CD14-positive monocyte (primary cell): Measurements from ENCODE around the gene NPM1. TPM values are rescaled to one million over a fixed set of nuclear protein-coding genes. Genes with fewer than 3 reads are reported as not detected.

Experiments
- DNase-seq, 3 donors: peaks; one replicate each; pipeline ENCODE4 v3.0.0-alpha.2; 2011 to 2022
- H2AFZ ChIP-seq: 2 replicates; pipeline ENCODE4 v1.6.0; 2012; ENCODE audit warnings: mild to moderate bottlenecking, low read depth, low read length, inconsistent platforms; ENCODE audit not compliant: insufficient read depth, poor library complexity, severe bottlenecking
- H3K27ac ChIP-seq, 2 donors: 1 replicate in 1 of 2; 2 replicates in 1 of 2; pipeline ENCODE4 v1.5.1; 2012 to 2013; ENCODE audit warnings: low read length in 2 of 2, control low read depth in 1 of 2, inconsistent platforms in 1 of 2, low read depth in 1 of 2, mild to moderate bottlenecking in 1 of 2
- H3K27me3 ChIP-seq, 2 donors: one replicate each; pipeline versions ENCODE4 v1.6.0 to v1.6.1; 2011 to 2013; ENCODE audit warnings: low read length in 2 of 2; ENCODE audit not compliant: control insufficient read depth in 2 of 2, insufficient read depth in 2 of 2
- H3K36me3 ChIP-seq, 2 donors: replicated peaks in 1 of 2; 1 replicate in 1 of 2; 2 replicates in 1 of 2; pipeline versions ENCODE4 v1.5.1 to v1.6.1; 2012 to 2013; ENCODE audit warnings: low read length in 2 of 2, control low read depth in 1 of 2, inconsistent platforms in 1 of 2, mild to moderate bottlenecking in 1 of 2; ENCODE audit not compliant: insufficient read depth in 2 of 2, control insufficient read depth in 1 of 2
- H3K4me1 ChIP-seq, 2 donors: 1 replicate in 1 of 2; 2 replicates in 1 of 2; pipeline versions ENCODE4 v1.5.1 to v1.6.1; 2012 to 2013; ENCODE audit warnings: low read length in 2 of 2, control low read depth in 1 of 2, inconsistent platforms in 1 of 2, mild to moderate bottlenecking in 1 of 2, moderate library complexity in 1 of 2; ENCODE audit not compliant: insufficient read depth in 2 of 2, control insufficient read depth in 1 of 2
- H3K4me2 ChIP-seq: replicated peaks from 2 replicates; pipeline ENCODE3; 2012; ENCODE audit warnings: low read length, moderate library complexity, mild to moderate bottlenecking; ENCODE audit not compliant: poor library complexity, severe bottlenecking; ENCODE audit errors: extremely low read depth
- H3K4me3 ChIP-seq, 3 experiments: fragments of 200-600 bp in 1 of 3; sonication (generic) in 1 of 3; replicated peaks in 1 of 3; 1 replicate in 2 of 3; 2 replicates in 1 of 3; pipeline ENCODE4 v1.5.1; 2011 to 2013; ENCODE audit warnings: low read length in 3 of 3, mild to moderate bottlenecking in 3 of 3, control low read depth in 2 of 3, low read depth in 2 of 3, inconsistent platforms in 1 of 3, moderate library complexity in 1 of 3
- H3K79me2 ChIP-seq: 2 replicates; pipeline ENCODE4 v1.6.0; 2012; ENCODE audit warnings: mild to moderate bottlenecking, control low read depth, inconsistent platforms, low read length, moderate library complexity; ENCODE audit not compliant: insufficient read depth
- H3K9ac ChIP-seq: 2 replicates; pipeline ENCODE4 v1.6.0; 2017; ENCODE audit warnings: low read length, mild to moderate bottlenecking; ENCODE audit not compliant: insufficient read depth, poor library complexity, severe bottlenecking
- H3K9me3 ChIP-seq, 2 donors: replicated peaks in 1 of 2; 1 replicate in 1 of 2; 2 replicates in 1 of 2; pipeline versions ENCODE4 v1.5.1 to v1.6.1; 2012 to 2013; ENCODE audit warnings: low read length in 2 of 2, control low read depth in 1 of 2; ENCODE audit not compliant: control insufficient read depth in 1 of 2, insufficient read depth in 1 of 2
- H4K20me1 ChIP-seq: 2 replicates; pipeline ENCODE4 v1.6.0; 2012; ENCODE audit warnings: mild to moderate bottlenecking, low read length, control low read depth, moderate library complexity; ENCODE audit not compliant: insufficient read depth
- H3K27ac Mint-ChIP-seq, 7 donors: one replicate each; pipeline ENCODE4 v1.8.0; 2020; ENCODE audit warnings: mild to moderate bottlenecking in 7 of 7, mixed read lengths in 7 of 7, moderate library complexity in 6 of 7, inconsistent platforms in 2 of 7
- H3K27me3 Mint-ChIP-seq, 3 donors: one replicate each; pipeline ENCODE4 v1.8.0; 2021 to 2022; ENCODE audit warnings: low read depth in 3 of 3, mild to moderate bottlenecking in 3 of 3, mixed read lengths in 3 of 3, moderate library complexity in 3 of 3, inconsistent platforms in 1 of 3
- H3K36me3 Mint-ChIP-seq, 2 donors: one replicate each; pipeline ENCODE4 v1.8.0; 2020; ENCODE audit warnings: mixed read lengths in 2 of 2, inconsistent platforms in 1 of 2, mild to moderate bottlenecking in 1 of 2
- H3K4me1 Mint-ChIP-seq: one replicate; pipeline ENCODE4 v1.8.0; 2020; ENCODE audit warnings: mild to moderate bottlenecking, mixed read lengths
- H3K4me3 Mint-ChIP-seq, 2 donors: one replicate each; pipeline ENCODE4 v1.8.0; 2020; ENCODE audit warnings: mild to moderate bottlenecking in 2 of 2, mixed read lengths in 2 of 2, moderate library complexity in 1 of 2
- H3K9me3 Mint-ChIP-seq, 7 donors: one replicate each; pipeline ENCODE4 v1.8.0; 2020 to 2022; ENCODE audit warnings: mixed read lengths in 7 of 7, mild to moderate bottlenecking in 6 of 7, moderate library complexity in 6 of 7, inconsistent platforms in 2 of 7
- CTCF ChIP-seq: fragments of 200-600 bp; IDR thresholded peaks from one replicate; pipeline ENCODE4 v1.8.0; 2022; ENCODE audit warnings: antibody characterized with exemption, mild to moderate bottlenecking
- whole genome bisulfite sequencing: methylation state at CpG from one replicate; pipeline ENCODE4 v1.1.5; 2013; ENCODE audit warnings: missing lambda C conversion rate; ENCODE audit not compliant: insufficient coverage; 5-methylcytosine and 5-hydroxymethylcytosine counted together
- intact Hi-C, 2 donors: fragments of 100-400 bp; cut with micrococcal nuclease; formaldehyde crosslinking; loops; one replicate each; pipeline versions ENCODE4 v1.15.0 to v1.15.1; 2023
- polyA plus RNA-seq, 3 donors: library from polyadenylated mRNA; depleted of rRNA in 1 of 3; unstranded in 2 of 3; stranded (reverse) in 1 of 3; fragments of 300-500 nt in 2 of 3; fragments of >200 nt in 1 of 3; fragmentation: Illumina TruSeq in 2 of 3; gene quantifications; 1 replicate in 2 of 3; 2 replicates in 1 of 3; pipeline ENCODE4 v1.2.3, GENCODE V29; 2012 to 2021

NPM1 gene
- polyA plus RNA-seq, 3 donors: 102 to 191 (median 188) TPM

GRCh38 chr5:171433352-171433698 lies 45.7 kb downstream of the NPM1 start:
- Histone ChIP-seq H3K4me1 (no peaks in the 10 kb centered on the region), H3K27ac (no peak overlapping the region), H3K79me2 (no peaks in the 10 kb centered on the region), H3K9me3 (no peaks in the 10 kb centered on the region), H3K4me2 (no peak overlapping the region), H4K20me1 (no peaks in the 10 kb centered on the region), H2AFZ (no peak overlapping the region), H3K4me3 (no peak overlapping the region), H3K9ac (no peak overlapping the region), H3K27me3 (no peaks in the 10 kb centered on the region), H3K36me3 (no peaks in the 10 kb centered on the region)
- DNase-seq: no peak
- H3K4me1 Mint-ChIP-seq: no peaks in the 10 kb centered on the region
- no peak overlapping the region for H3K27ac Mint-ChIP-seq
- H3K9me3 Mint-ChIP-seq: peaks cover 0 to 2% (median 0%) of the 10 kb centered on the region in 7 donors
- intact Hi-C loops: no loop called here
- TF ChIP-seq CTCF: no peak
- H3K36me3 Mint-ChIP-seq: no peaks in the 10 kb centered on the region
- WGBS: 80% methylated on average over 5 of the region's 6 CpGs
- H3K27me3 Mint-ChIP-seq: peaks cover 0 to 8% (median 5%) of the 10 kb centered on the region in 3 donors
- no peak overlapping the region for H3K4me3 Mint-ChIP-seq

GRCh38 chr5:171433982-171434676 lies 46.5 kb downstream of the NPM1 start:
- TF ChIP-seq CTCF: no peak
- H3K27me3 Mint-ChIP-seq: peaks cover 0 to 8% (median 3%) of the 10 kb centered on the region in 3 donors
- DNase-seq: no peak
- intact Hi-C loops: no loop called here
- H3K9me3 Mint-ChIP-seq: peaks cover 0 to 2% (median 0%) of the 10 kb centered on the region in 7 donors
- Histone ChIP-seq H3K79me2 (no peaks in the 10 kb centered on the region), H3K27me3 (no peaks in the 10 kb centered on the region), H2AFZ (no peak overlapping the region), H3K9ac (no peak overlapping the region), H3K36me3 (no peaks in the 10 kb centered on the region), H3K4me2 (no peak overlapping the region), H3K4me3 (no peak overlapping the region), H3K9me3 (no peaks in the 10 kb centered on the region), H3K4me1 (no peaks in the 10 kb centered on the region), H4K20me1 (no peaks in the 10 kb centered on the region), H3K27ac (no peak overlapping the region)
- no peak overlapping the region for H3K4me3 Mint-ChIP-seq
- H3K4me1 Mint-ChIP-seq: no peaks in the 10 kb centered on the region
- H3K27ac Mint-ChIP-seq: no peak overlapping the region
- no peaks in the 10 kb centered on the region for H3K36me3 Mint-ChIP-seq
- 73% methylated on average over 5 of the region's 5 CpGs for WGBS
